Spleen (tissue), 11 donors: ENCODE measurements around the gene BCL2. TPM values are rescaled to one million over a fixed set of nuclear protein-coding genes. Genes with fewer than 3 reads are reported as not detected.

Experiments
- DNase-seq: peaks from one replicate; pipeline ENCODE4 v3.0.0-alpha.2; 2020
- H3K27ac ChIP-seq, 8 donors: fragments of 200-600 bp; sonication (generic) in 7 of 8; 1 replicate in 4 of 8; 2 replicates in 4 of 8; pipeline versions ENCODE4 v1.5.0 to v1.8.0; 2016 to 2021; ENCODE audit warnings: inconsistent platforms in 4 of 8, mild to moderate bottlenecking in 4 of 8, moderate library complexity in 1 of 8
- H3K27me3 ChIP-seq, 7 donors: fragments of 200-600 bp; sonication (generic) in 6 of 7; replicated peaks in 1 of 7; 1 replicate in 4 of 7; 2 replicates in 3 of 7; pipeline versions ENCODE4 v1.5.0 to v1.8.0; 2016 to 2021; ENCODE audit warnings: inconsistent platforms in 3 of 7, mild to moderate bottlenecking in 1 of 7
- H3K36me3 ChIP-seq, 6 donors: fragments of 200-600 bp; sonication (generic) in 5 of 6; 1 replicate in 4 of 6; 2 replicates in 2 of 6; pipeline versions ENCODE4 v1.5.0 to v1.8.0; 2016 to 2021; ENCODE audit warnings: inconsistent platforms in 2 of 6
- H3K4me1 ChIP-seq, 6 donors: fragments of 200-600 bp; sonication (generic) in 5 of 6; 1 replicate in 3 of 6; 2 replicates in 3 of 6; pipeline versions ENCODE4 v1.5.0 to v1.8.0; 2016 to 2021; ENCODE audit warnings: inconsistent platforms in 3 of 6
- H3K4me3 ChIP-seq, 8 donors: fragments of 200-600 bp; sonication (generic) in 7 of 8; 1 replicate in 4 of 8; 2 replicates in 4 of 8; pipeline versions ENCODE4 v1.5.0 to v1.8.0; 2016 to 2021; ENCODE audit warnings: inconsistent platforms in 4 of 8, mild to moderate bottlenecking in 4 of 8, moderate library complexity in 2 of 8
- H3K9me3 ChIP-seq, 8 donors: fragments of 200-600 bp; sonication (generic) in 7 of 8; 1 replicate in 4 of 8; 2 replicates in 4 of 8; pipeline versions ENCODE4 v1.5.0 to v1.8.0; 2016 to 2021; ENCODE audit warnings: inconsistent platforms in 4 of 8
- POLR2A ChIP-seq, 3 donors: fragments of 450-650 bp; IDR thresholded peaks; one replicate each; pipeline ENCODE4 v1.5.1; 2017; ENCODE audit warnings: antibody characterized with exemption in 3 of 3, mild to moderate bottlenecking in 1 of 3
- POLR2AphosphoS5 ChIP-seq, 3 donors: sonication (generic); formaldehyde crosslinking; IDR thresholded peaks; one replicate each; pipeline ENCODE4 v1.5.1; 2017; ENCODE audit warnings: antibody characterized with exemption in 3 of 3
- WGBS, 5 donors: extraction: QIAGEN DNeasy Blood & Tissue Kit in 3 of 5; methylation state at CpG; one replicate each; pipeline versions ENCODE4 v1.1.5 to v1.1.7; 2013 to 2018; 5-methylcytosine and 5-hydroxymethylcytosine counted together
- intact Hi-C: fragments of 100-400 bp; cut with DNase I; formaldehyde crosslinking; loops from one replicate; pipeline ENCODE4 v1.15.0; 2023; ENCODE audit warnings: low total_unique reads
- polyA plus RNA-seq, 3 donors: library from polyadenylated mRNA; stranded (reverse); fragments of 200-250 nt; gene quantifications; one replicate each; pipeline ENCODE4 v1.2.1, GENCODE V29; 2013
- total RNA-seq, 7 donors: library from RNA; depleted of rRNA in 3 of 7; stranded (reverse); fragments of >200 nt in 3 of 7; fragmentation: NEBNext Ultra II Directional in 4 of 7; extraction: Animal tissue kit (Norgen Biotek cat#: 25700) in 4 of 7; gene quantifications; one replicate each; pipeline versions ENCODE4 v1.1.0 to v1.2.1, GENCODE V29; 2016 to 2021
- TF ChIP-seq, protein P1 (sequence below), 11 experiments: fragments of 200-600 bp in 7 of 11; fragments of 450-650 bp in 4 of 11; sonication (generic) in 4 of 11; IDR thresholded peaks in 8 of 11; conservative IDR thresholded peaks in 3 of 11; 1 replicate in 7 of 11; 2 replicates in 4 of 11; pipeline versions ENCODE4 v1.4.0 to v1.8.0; 2016 to 2021; ENCODE audit warnings: antibody characterized with exemption in 11 of 11, inconsistent platforms in 4 of 11, mild to moderate bottlenecking in 1 of 11
- donor health status: healthy with polysubstance abuse.
- donor health status: DM: no; HTN: no; CAD: no; lungs with moderate emphysema.
- donor health status: DM: no; HTN: no; CAD: no.
- donor health status: Bipolar disorder and iron deficiency.
- donor health status: healthy.
- donor health status: DM: no; HTN: no; CAD: no.
- donor health status: DM: yes; HTN: yes; CAD: no.

BCL2 gene
- total and polyA plus RNA-seq, 10 donors, result 9.6 to 112 (median 69.1) TPM

DNA sequence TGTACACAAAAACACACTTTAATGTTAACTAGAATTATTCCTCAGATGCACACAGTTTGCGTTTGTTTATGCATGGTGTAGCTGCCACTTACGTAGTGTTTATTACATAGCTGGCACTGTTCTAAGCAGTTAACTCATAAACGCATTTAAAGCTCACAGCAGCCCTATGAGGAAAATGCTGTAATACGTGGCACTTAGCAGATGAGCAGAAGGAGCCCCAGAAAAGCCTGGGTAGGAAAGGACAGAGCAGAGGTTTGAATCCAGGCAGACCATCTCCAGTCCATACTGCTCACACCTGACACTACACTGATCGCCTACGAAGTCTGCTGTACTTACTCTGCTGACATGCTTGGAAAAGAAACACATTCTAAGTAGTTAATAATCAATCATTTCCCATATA, 66.6 kb downstream of the BCL2 start:
- intact Hi-C loops, result no loop called here

DNA sequence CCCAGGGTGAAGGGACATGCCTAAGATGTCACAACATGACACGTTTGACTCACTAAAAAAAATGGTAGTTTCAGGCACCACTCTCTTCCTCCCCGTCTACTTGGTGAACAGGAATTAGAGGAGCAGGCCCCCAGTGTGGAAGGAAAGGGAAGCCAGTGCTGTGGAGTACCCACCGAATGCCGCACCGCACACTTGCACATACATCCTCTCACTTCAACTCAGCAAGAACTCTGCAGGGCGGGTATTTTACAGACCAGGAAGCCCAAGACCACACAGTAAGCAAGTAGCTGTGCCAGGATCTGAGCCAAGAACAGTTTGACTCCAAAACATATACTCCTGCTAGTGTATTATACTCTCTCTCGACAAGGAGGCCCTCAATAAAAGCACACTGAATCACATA, 69.8 kb downstream of the BCL2 start:
- H3K36me3 ChIP-seq, result no peaks in the 10 kb centered on the region
- no peak for DNase-seq
- peaks cover 5 to 87% (median 51%) of the 10 kb centered on the region in 6 donors for H3K4me1 ChIP-seq
- peak overlapping the region in 7 of 8 donors; percentile 17 to 84 (median 72) for H3K27ac ChIP-seq
- H3K27me3 ChIP-seq, result no peaks in the 10 kb centered on the region
- no peaks in the 10 kb centered on the region for H3K9me3 ChIP-seq
- intact Hi-C loops, result no loop called here
- no peak overlapping the region for H3K4me3 ChIP-seq
- WGBS, 5 donors, result 15 to 51% (median 19%) methylated on average over 7 of the region's 7 CpGs
- TF ChIP-seq POLR2AphosphoS5 (IDR thresholded peaks at IDR 0.05) (peak in 1 of 3 donors; percentile 30), POLR2A (IDR thresholded peaks at IDR 0.05) (no peak)

More for the DNA sequence above, 66.6 kb downstream of the BCL2 start:
- H3K27me3 ChIP-seq, result no peaks in the 10 kb centered on the region
- no peaks in the 10 kb centered on the region for H3K9me3 ChIP-seq
- TF ChIP-seq POLR2AphosphoS5 (IDR thresholded peaks at IDR 0.05) (no peak), POLR2A (IDR thresholded peaks at IDR 0.05) (no peak)
- TF ChIP-seq, protein P1, sequence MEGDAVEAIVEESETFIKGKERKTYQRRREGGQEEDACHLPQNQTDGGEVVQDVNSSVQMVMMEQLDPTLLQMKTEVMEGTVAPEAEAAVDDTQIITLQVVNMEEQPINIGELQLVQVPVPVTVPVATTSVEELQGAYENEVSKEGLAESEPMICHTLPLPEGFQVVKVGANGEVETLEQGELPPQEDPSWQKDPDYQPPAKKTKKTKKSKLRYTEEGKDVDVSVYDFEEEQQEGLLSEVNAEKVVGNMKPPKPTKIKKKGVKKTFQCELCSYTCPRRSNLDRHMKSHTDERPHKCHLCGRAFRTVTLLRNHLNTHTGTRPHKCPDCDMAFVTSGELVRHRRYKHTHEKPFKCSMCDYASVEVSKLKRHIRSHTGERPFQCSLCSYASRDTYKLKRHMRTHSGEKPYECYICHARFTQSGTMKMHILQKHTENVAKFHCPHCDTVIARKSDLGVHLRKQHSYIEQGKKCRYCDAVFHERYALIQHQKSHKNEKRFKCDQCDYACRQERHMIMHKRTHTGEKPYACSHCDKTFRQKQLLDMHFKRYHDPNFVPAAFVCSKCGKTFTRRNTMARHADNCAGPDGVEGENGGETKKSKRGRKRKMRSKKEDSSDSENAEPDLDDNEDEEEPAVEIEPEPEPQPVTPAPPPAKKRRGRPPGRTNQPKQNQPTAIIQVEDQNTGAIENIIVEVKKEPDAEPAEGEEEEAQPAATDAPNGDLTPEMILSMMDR (IDR thresholded peaks at IDR 0.05 in 8 of 11, conservative IDR thresholded peaks at IDR 0.05 in 3 of 11), result no peak
- peak overlapping the region in 7 of 8 donors; percentile 37 to 86 (median 72) for H3K27ac ChIP-seq
- WGBS, 5 donors, result 60 to 81% (median 66%) methylated on average over 6 of the region's 6 CpGs
- peaks cover 0 to 4% (median 0%) of the 10 kb centered on the region in 6 donors for H3K36me3 ChIP-seq
- peak overlapping the region in 1 of 8 donors; percentile 23 for H3K4me3 ChIP-seq
- DNase-seq, result no peak
- peaks cover 5 to 88% (median 50%) of the 10 kb centered on the region in 6 donors for H3K4me1 ChIP-seq

DNA sequence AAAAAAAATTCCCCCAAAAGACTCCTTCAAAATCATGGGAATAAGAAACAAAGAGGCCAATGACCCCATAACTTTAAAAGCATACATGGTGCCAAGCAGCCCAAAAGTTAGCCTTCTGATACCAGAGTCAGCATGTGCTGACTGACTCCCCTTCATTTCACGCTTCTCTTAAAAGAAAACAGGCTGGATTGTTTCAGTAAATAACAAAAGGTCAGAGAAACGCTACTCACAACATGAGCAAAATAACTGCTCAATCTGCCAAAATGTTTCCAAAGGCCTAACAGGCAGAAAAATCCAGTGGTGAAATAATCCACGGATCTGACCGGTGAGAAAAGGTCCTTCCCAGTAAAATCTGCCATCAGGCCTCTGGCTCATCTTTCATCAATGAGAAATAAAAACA, 71.6 kb downstream of the BCL2 start:
- 77 to 87% (median 84%) methylated on average over 4 of the region's 4 CpGs for WGBS, 5 donors
- Histone ChIP-seq H3K36me3 (no peaks in the 10 kb centered on the region), H3K4me3 (no peak overlapping the region), H3K27me3 (no peaks in the 10 kb centered on the region), H3K9me3 (no peaks in the 10 kb centered on the region), H3K27ac (peak overlapping the region in 7 of 8 donors; percentile 17 to 84 (median 40)), H3K4me1 (peaks cover 5 to 73% (median 37%) of the 10 kb centered on the region in 6 donors)
- no peak for DNase-seq
- intact Hi-C loops, result no loop called here
- TF ChIP-seq, protein P1 (IDR thresholded peaks at IDR 0.05 in 8 of 11, conservative IDR thresholded peaks at IDR 0.05 in 3 of 11), result no peak
- TF ChIP-seq POLR2A (IDR thresholded peaks at IDR 0.05), result no peak
- TF ChIP-seq POLR2AphosphoS5 (IDR thresholded peaks at IDR 0.05), result no peak

DNA sequence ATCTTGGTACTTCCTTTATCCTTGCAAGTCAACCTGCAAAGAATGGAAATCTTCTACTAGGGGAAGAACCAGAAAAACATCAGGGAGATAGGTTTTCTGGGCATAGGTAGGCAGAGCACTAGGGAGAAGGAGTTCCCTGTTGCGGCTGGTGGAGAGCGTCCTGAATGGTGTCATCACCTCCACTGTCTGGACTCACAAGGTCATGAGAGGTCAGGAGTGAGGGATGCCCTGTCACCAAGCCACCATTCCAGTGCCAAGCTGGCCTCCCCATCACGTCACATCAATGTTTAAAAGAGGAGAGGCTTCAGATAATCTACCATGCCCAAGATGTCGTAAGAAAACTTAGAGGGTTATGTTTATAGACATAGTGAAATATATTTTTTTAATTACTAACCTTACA, 72.1 kb downstream of the BCL2 start:
- WGBS, 5 donors, result 75 to 93% (median 85%) methylated on average over 4 of the region's 4 CpGs
- H3K27me3 ChIP-seq, result no peaks in the 10 kb centered on the region
- H3K4me1 ChIP-seq, result peaks cover 5 to 69% (median 33%) of the 10 kb centered on the region in 6 donors
- H3K36me3 ChIP-seq, result no peaks in the 10 kb centered on the region
- TF ChIP-seq POLR2AphosphoS5 (IDR thresholded peaks at IDR 0.05), result no peak
- no peak for TF ChIP-seq POLR2A (IDR thresholded peaks at IDR 0.05)
- TF ChIP-seq, protein P1 (IDR thresholded peaks at IDR 0.05 in 8 of 11, conservative IDR thresholded peaks at IDR 0.05 in 3 of 11), result no peak
- no peaks in the 10 kb centered on the region for H3K9me3 ChIP-seq
- H3K4me3 ChIP-seq, result no peak overlapping the region
- no peak for DNase-seq
- H3K27ac ChIP-seq, result peak overlapping the region in 6 of 8 donors; percentile 26 to 73 (median 40)
- intact Hi-C loops, result no loop called here
